22Rv1 (cell line): Measurements from ENCODE around the gene ZNF554.

Source experiments
- H3K27ac ChIP-seq: fragments of 450-650 bp; 2 replicates; pipeline ENCODE4 v1.5.1; 2017
- ZFX ChIP-seq: fragments of 450-650 bp; IDR thresholded peaks from 2 replicates; pipeline ENCODE4 v1.6.1; 2017; ENCODE audit warnings: antibody characterized with exemption, borderline replicate concordance
- TF ChIP-seq, protein P1 (sequence below): fragments of 450-650 bp; IDR thresholded peaks from 2 replicates; pipeline ENCODE4 v1.5.1; 2017; ENCODE audit warnings: mild to moderate bottlenecking

The ZNF554 gene

GRCh38 chr19:2856457-2857050, 36.9 kb downstream of the ZNF554 start:
- TF ChIP-seq, protein P1, sequence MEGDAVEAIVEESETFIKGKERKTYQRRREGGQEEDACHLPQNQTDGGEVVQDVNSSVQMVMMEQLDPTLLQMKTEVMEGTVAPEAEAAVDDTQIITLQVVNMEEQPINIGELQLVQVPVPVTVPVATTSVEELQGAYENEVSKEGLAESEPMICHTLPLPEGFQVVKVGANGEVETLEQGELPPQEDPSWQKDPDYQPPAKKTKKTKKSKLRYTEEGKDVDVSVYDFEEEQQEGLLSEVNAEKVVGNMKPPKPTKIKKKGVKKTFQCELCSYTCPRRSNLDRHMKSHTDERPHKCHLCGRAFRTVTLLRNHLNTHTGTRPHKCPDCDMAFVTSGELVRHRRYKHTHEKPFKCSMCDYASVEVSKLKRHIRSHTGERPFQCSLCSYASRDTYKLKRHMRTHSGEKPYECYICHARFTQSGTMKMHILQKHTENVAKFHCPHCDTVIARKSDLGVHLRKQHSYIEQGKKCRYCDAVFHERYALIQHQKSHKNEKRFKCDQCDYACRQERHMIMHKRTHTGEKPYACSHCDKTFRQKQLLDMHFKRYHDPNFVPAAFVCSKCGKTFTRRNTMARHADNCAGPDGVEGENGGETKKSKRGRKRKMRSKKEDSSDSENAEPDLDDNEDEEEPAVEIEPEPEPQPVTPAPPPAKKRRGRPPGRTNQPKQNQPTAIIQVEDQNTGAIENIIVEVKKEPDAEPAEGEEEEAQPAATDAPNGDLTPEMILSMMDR, result no peak
- TF ChIP-seq ZFX, result no peak
- no peak overlapping the region for H3K27ac ChIP-seq

GRCh38 chr19:2858864-2859263, 39.2 kb downstream of the ZNF554 start:
- TF ChIP-seq, protein P1, result no peak
- TF ChIP-seq ZFX, result no peak
- no peak overlapping the region for H3K27ac ChIP-seq

GRCh38 chr19:2863816-2864215, 44.1 kb downstream of the ZNF554 start:
- H3K27ac ChIP-seq, result no peak overlapping the region
- no peak for TF ChIP-seq ZFX
- TF ChIP-seq, protein P1, result no peak

DNA sequence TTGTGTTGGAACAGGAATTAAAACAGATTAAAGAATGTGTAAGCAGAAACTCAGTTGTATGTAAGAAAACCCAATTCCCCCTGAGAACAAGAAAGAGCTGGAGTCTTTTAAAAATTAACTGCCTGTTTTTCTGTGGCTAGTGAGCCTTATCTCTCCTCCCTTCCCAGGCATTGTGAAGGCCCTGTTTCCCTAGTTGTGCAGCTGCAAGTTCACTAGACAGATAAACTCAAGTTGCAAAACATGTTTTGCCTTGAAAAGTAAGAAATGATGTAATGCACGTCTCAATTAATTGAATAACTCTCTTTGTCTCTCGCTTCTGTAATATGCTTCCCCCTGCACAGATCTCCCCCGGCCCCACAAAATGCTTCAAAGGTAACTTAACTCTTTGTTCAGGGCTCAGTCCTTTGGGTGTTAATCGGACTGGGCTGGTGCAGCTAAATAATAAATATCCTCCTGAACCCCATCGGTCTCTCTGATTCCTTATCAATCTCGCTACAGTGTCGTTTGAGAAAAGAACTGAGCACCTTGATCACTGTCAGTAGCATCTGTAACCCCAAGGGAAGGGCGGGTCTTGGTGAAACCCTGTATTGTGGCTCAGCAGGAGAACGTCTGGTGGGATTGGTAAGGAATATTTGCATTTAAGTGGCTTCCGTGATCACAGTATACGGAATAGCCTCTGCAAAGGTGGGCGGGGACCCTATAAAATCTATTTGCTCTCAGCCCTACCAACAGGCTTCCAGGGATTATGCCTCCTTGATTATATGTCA, 45.8 kb downstream of the ZNF554 start:
- TF ChIP-seq ZFX, result no peak
- TF ChIP-seq, protein P1, result no peak
- H3K27ac ChIP-seq, result no peak overlapping the region

GRCh38 chr19:2866495-2867024, 46.9 kb downstream of the ZNF554 start:
- TF ChIP-seq ZFX, result no peak
- TF ChIP-seq, protein P1, result no peak
- H3K27ac ChIP-seq, result no peak overlapping the region

- TF ChIP-seq, protein P1, result peak; percentile 11; the same call in 1 of the 2 replicates
- no peak for TF ChIP-seq ZFX
These were observed 47.6 kb downstream of the ZNF554 start, which contains the start of gene ZNF556 for GRCh38 chr19:2867025-2867991. ZNF556 (plus strand) TSS chr19:2867335; CDS start chr19:2867422, 87 bp downstream.

More at GRCh38 chr19:2867025-2867991, 47.6 kb downstream of the ZNF554 start, which contains the start of gene ZNF556:
- no peak within 1 kb of the TSS for H3K27ac ChIP-seq
